ENCODE results near the gene KRTAP10-6.
"Not testable (repeated sequence)": the region's sequence is repeated elsewhere in the genome, so short reads cannot be mapped to it uniquely, and the experiment has no call there.

KRTAP10-6 gene

DNA sequence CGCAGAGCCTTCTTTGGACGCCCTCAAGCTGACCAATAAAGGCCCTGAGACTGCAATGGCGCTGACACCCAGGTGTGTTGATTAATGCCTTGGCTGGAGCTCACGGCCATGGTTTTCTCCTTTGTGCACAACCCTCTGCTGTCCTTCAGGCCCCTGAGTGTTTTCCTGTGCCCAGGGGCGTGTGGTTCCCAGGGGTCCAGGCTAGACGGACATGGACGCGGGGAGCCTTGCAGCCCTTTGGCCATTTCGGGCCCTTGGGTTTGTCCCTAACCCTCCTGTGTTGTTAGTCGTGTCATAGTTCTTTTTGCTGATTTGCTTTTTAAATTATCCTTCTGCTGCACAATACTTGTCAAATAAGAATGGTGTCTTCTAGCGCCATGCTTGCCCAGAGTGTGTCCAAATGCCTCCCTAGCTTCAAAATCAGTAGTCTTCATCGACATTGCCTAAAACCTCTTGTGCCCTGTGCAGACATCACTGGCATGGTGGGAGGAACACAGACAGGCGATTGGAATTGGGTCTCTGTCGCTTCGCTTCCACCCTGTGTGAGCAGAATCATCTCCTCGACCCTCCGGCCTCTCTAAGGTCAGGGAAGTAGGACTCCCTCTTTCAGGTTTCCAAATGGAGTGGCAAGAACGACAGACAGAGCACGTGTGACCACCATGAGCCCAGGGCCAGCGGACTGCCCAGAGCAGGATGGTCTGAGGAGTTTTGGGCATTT lies 16.8 kb downstream of the KRTAP10-6 start:
- DNase-seq = peak; percentile 25

DNA sequence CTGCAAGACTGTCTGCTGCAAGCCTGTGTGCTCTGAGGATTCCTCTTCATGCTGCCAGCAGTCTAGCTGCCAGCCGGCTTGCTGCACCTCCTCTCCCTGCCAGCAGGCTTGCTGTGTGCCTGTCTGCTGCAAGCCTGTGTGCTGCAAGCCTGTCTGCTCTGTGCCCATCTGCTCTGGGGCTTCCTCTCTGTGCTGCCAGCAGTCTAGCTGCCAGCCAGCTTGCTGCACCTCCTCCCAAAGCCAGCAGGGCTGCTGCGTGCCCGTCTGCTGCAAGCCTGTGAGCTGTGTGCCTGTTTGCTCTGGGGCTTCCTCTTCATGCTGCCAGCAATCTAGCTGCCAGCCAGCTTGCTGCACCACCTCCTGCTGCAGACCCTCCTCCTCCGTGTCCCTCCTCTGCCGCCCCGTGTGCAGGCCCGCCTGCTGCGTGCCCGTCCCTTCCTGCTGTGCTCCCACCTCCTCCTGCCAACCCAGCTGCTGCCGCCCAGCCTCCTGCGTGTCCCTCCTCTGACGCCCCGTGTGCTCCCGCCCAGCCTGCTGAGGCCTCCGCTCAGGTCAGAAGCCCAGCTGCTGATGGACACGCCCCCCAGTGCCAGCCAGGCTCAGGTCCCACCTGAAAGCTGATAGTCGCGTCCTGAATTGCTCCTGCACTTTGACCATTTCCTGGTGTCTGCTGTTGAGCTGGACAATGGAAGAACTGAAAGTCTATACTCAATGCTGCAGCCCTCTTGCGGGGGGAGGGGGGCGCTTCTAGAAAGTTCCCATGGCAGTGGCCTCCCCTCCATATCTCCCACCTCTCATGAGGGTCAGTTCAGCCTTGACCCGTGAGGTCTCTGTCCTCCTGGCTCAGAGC lies 17.6 kb downstream of the KRTAP10-6 start:
- DNase-seq = peak; percentile 31

DNA sequence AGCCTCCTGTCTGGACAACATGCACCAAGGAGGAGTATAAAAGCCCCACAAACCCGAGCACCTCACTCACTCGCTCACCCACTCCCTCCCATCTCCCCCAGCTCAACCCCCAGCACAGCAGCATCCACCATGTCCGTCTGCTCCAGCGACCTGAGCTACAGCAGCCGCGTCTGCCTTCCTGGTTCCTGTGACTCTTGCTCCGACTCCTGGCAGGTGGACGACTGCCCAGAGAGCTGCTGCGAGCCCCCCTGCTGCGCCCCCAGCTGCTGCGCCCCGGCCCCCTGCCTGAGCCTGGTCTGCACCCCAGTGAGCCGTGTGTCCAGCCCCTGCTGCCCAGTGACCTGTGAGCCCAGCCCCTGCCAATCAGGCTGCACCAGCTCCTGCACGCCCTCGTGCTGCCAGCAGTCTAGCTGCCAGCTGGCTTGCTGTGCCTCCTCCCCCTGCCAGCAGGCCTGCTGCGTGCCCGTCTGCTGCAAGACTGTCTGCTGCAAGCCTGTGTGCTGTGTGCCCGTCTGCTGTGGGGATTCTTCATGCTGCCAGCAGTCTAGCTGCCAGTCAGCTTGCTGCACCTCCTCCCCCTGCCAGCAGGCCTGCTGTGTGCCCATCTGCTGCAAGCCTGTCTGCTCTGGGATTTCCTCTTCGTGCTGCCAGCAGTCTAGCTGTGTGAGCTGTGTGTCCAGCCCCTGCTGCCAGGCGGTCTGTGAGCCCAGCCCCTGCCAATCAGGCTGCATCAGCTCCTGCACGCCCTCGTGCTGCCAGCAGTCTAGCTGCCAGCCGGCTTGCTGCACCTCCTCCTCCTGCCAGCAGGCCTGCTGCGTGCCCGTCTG lies 18.5 kb downstream of the KRTAP10-6 start, which contains the start of gene KRTAP10-4:
Gene KRTAP10-4 (plus strand): TSS at position 100 of the 827 bp plus-strand sequence. CDS start 30 bp downstream, at position 130.
- peak; percentile 21 for DNase-seq

DNA sequence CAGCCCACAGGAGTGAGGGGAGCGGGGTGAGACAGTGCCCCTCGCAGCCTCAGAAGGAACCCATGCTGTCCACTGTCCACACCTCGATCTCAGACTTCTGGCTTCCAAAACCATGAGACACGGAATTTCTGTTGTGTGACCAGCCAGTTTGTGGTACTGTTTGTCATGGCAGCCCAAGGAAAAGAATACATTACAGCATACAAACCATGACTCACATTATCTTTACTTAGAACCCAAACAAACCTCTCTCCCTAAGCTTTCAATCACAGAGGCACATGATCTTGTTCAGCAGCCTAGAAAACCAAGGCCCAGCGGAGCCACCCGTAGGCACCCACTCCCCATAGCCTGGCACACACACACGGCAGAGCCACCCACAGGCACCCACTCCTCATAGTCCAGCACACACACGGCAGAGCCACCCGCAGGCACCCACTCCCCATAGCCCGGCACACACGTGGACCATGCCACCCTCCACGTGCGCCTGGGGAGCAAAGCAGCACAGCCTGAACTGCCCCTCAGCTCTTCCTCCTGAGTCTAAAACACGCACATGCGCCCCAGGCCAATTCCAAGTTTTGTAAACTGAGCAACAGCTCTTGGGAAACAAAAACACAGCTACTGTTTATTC lies 19.2 kb downstream of the KRTAP10-6 start:
- DNase-seq = peak; percentile 15

DNA sequence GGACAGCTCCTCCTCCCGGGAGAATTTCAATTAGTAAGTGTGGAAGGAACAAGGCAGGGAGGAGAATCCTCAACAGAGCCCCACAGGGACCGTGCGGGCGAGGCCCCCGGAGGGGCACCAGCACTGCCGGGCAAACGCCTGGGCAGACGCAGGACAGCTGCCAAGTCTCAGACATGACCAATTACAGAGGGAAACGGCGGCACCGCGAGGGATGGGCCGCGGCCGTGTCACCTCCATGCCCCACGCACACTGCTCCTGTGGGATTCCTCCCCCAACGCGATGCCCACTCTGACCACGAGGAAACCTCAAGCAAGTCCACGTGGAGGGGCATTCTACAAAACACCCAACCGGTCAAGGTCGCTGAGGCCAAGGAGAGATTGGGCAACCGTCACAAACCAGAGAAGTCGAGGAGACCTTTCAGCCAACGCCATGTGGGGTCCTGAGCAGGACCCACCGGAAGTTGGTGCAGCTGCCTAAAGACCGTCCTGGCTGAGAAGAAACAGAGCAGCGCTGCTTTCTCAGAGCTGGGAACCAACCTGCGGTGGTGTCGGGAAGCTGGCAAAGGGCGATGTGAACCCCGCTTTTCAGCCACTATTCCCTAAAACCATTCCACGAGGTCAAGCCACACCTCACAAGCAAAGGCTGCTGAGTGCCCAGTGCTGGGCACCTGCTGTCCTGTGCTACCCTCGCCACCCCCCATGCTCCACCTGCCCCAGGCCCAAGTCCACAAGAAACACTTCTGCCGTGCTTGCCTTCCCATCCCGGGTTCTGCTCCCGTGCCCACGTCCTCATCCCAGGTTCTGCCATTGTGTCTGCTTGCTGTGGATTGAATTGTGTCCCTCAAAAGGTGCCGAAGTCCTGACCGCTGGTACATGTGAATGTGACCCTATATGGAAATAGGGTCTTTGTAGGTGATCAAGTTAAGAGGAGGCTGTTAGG lies 20.2 kb downstream of the KRTAP10-6 start:
- peak; percentile 21 for DNase-seq

DNA sequence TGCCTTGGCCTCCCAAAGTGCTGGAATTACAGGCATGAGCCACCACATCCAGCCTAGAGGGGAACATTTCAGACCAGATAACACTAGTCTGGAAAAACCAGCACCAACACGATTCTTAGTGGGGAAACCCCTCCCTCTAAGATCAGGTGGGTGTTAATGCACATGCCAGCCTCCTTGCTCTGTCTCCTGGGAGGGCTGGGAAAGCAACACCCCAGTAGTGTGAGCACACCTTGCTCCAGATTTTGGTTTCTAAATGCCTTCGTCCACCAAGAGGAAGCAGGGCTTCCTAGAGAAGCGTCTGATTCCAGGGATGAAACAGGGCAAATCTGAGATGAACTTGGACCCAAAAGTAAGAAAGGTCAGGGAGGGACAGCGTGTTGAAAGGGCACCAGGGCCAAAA lies 21.0 kb downstream of the KRTAP10-6 start:
- DNase-seq = peak; percentile 13

DNA sequence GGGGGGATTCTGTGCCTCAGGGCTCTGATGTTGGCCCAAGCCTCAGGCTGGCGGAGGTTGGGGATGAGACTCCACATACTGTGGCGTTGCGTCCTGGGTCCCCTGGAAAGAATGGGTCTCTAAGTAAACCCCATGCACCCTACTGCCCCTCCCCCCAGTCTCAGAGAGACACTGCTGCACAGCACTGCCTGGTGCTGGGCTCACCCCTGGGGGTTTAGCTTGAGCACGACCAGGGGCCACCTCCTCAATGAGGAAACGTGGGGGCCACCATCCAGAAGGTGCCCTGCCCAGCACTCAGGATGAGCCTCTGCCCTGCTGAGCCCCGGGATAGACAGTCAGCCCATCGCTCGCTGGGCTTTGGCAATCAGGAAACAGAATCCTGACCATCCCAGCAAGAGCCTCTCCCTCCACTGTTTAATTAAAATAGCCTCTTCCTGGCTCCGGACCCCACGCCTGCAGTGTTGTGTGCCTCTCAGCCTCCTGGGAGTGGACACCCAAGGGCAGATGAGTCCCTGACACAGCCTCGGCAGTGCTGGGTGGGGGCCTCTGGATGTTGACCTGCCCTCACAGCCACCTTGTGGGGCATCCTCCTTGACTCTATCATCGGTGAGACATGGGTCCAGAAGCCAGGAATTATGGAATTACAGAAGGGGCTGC lies 22.3 kb downstream of the KRTAP10-6 start:
- DNase-seq = no peak

DNA sequence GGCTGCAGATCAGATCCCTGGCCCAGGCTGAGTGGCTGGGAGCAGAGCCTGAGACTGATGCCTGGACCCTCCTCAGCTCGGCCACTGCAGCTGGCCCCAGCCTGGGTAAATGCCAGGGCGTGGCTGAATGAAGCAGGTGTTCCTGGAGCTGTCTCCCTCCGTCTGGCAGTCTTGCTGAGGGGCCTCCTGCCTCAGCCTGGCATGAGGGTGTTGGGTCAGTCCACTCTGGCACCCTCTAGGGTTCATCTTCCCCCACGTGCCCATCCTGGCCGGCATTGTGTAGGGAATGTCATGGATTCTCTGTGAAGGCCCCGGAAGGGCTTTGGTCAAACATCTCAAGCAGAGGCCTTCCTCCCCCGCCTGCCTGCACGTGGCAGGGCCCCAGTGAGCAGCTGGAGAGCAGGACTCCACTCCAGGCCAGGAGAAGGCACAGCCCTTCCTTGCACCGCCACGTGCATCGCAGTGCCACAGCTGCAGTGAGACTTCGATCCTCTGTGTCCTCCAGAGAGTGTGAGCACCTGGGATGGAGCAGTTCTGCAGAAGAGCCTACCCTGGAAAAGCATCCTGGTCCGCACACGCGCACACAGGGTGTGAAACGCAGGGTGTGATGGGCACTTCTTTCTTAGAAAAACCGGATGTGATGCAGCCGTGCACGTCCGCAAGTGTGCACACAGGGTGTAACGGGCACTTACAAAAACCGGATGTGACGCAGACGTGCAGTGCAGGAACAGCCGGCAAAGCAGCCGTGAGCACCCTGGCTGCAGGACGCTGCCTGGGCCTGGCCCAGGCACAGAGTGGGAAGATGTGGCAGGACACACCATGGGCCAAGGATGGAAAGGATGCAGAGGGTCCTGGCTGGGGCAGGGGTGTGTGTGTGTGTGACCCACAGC lies 23.4 kb downstream of the KRTAP10-6 start:
- peak; percentile 36 for DNase-seq

DNA sequence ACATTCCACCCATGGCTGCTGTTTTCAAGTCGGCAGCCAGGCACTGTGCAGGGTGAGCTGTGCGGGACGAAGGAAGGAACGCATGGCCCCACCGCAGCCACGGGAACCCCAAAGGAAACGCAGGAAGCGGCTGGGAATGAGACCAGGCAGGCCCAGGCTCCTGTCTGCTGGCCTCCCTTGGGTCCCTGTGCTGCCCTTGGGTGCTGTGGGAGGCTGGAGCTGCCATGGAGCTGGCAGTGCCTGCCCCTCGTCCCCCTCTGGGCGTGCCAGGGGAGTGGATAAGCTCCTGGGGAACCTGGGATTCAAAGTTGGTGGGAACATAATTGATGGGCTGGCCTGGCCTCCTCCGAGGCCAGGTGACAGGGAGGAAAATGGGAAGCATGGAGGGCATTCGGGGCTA lies 24.0 kb downstream of the KRTAP10-6 start:
- peak; percentile 21 for DNase-seq

DNA sequence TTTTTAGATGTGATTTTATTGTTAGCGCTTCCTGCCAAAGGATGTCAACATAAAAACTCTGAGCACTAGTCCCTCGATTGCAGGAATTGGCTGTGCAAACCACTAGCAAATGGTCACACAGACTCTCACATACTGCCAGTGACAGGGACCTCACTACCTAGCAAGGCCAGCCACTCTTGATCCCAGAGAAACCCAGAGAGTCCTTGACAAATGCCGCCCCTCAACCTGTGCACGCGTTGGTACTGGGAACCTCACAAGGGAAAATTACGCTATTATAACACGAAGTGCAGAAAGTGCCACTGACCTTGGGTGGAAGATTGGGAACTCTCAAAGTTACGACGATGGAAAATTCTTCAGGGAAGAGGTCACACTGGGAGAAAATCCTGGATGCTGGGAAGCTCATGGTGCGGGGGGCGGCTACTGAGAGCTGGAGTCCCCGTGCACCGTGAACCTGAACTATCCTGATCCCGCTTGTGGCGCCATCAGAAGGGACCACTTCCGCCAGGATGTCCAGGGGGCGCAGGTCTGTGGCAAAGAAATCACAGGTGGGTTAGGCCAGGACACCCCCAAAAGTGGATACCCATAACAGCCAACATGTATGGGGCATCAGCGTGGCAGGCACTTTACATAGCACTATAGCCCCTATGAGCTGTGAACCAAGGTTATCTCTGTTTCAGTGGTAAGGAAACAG lies 24.7 kb downstream of the KRTAP10-6 start:
- DNase-seq = peak; percentile 15

DNA sequence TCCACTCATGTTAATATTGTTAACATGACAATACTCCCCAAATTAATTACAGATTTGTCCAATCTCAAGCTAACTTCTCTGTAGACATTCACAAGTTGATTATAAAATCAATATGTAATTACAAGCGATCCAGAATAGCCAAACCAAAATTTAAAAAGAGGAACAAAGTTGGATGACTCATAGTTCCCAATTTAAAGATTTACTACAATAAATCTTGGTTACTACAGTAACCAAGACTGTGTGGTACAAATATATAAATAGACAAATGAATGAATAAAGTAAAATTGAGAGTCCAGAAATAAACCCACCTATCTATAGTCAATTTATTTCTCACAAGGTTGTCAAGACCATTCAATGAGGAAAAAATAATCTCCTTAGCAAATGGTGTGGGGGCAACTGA lies 25.9 kb downstream of the KRTAP10-6 start:
- DNase-seq = no peak

DNA sequence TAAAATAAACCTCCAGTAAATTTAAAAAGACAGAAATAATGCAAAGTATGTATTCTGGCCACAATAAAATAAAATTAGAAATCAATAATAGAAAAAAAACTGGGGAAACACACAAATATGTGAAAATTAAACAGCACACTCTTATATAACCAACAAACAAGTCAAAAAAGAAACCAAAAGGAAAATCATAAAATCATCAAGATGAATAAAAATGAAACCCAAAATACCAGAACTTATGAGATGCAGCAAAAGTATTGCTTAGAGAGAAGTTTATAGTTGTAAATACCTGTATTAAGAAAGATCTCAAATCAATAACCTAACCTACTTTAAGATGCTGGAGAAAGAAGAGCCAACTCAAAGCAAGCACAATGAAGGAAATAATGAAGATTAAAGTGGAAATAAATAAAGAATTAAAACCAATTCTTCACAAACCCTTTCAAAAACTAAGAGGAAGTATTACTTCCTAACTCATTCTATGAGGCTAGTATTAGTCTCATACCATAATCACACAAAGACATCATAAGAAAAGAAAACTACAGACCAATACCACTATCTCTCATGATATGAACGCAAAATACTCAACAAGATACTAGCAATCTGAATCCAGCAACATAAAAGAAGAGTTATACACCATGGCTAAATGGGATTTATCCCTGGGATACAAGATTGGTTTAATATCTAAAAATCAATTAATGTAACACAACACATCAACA lies 27.3 kb downstream of the KRTAP10-6 start:
- no peak for DNase-seq

DNA sequence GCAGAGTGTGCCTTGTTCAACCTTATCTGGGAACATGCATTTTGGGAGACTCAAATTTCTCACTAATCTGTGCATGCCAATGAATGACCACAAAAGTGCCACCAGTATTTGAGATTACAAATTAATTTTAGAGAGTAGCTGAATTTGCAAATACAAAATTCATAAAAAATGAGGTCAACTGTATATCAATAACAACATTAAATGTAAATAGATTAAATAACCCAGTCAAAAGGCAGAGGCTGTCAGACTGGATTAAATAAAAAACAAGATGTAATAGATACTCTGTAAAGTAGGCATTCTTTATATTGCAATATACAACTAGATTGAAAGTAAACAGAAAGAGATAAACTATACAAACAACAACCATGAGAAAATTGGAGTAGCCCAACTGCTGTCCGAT lies 28.2 kb downstream of the KRTAP10-6 start:
- DNase-seq = no peak

DNA sequence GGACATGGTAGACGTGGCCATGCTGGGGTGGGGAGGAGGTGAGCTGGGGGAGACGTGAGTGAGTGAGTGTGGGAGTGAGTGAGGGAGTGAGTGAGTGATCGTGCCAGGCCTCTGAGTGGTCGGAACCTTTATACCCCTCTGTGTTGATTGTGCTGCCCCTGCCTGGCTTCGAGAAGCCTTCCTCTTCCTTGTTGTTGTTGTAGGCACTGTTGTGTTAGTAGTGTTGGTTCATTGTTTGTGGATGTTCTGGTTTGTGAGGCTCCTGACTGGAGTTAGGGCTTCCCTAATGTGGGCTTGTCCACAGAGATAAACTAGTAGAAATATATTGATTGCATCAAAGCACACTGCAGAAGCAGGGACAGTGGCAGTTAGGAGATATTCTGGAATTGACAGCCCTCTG lies 33.6 kb downstream of the KRTAP10-6 start, which contains the start of gene KRTAP10-3:
Gene KRTAP10-3 (minus strand): TSS at position 101 of the 400 bp plus-strand sequence. CDS start 80 bp downstream, at position 21.
- DNase-seq = peak; percentile 23

DNA sequence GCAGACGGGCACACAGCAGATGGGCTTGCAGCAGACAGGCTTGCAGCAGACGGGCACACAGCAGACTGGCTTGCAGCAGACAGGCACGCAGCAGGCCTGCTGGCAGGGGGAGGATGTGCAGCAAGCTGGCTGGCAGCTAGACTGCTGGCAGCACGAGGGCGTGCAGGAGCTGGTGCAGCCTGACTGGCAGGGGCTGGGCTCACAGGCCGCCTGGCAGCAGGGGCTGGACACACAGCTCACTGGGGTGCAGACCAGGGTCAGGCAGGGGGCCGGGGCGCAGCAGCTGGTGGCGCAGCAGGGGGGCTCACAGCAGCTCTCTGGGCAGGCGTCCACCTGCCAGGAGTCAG lies 34.0 kb downstream of the KRTAP10-6 start:
- DNase-seq = not testable (repeated sequence)

DNA sequence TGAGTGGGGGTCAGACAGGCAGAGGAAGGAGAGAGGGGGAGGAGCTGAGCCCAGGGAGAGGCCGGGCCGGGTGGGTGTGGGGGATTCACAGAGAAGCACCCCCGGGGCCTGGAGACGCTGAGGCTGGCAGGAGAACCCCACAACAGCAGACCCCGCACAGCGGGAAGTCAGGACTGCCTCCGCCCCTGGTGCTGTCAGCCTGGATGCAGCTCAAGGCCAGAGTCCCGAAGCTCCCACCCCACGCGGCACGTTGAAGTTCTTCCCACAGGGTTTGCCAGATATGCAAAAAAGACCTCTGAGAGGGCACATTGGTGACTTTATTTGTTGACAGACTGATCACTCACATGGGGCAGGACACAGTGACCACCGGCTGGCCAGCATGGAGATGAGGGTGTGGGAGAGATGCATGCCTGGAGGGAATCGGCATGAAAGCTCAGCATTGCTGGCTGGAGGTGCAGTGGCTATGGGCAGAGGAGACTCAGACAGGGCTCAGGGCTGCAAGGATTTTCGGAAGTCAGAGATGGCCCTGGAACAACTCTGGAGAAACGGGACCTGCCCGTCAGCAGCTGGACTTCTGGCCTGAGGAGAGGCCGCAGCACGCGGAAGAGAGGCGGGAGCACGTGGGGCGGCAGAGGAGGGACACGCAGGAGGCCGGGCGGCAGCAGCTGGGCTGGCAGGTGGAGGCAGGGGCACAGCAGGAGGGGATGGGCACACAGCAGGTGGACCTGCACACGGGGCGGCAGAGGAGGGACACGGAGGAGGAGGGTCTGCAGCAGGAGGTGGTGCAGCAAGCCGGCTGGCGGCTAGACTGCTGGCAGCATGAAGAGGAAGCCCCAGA lies 34.6 kb downstream of the KRTAP10-6 start:
- DNase-seq = peak; percentile 35

DNA sequence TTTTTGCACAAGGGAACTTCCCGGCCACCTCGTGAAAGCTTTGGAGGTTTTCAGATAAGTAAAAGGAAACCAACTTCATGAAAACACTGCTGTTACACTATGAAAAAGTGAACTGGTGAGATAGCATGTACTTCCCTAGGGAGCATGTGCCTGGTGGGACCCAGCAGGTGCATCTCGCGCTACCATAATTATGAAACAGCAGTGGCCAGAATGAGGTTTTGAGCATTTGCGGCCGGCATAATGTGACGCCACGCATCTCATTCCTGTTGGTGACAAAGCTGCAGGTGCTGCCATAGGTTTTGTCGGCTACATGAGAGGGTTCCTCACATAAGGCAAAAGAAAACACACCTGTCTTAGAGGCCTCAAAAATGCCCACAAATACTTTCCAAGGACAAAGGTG lies 35.4 kb downstream of the KRTAP10-6 start:
- DNase-seq = no peak

Measured in right forelimb (tissue), 1 donor.